HL-60 (cell line): Measurements from ENCODE around the gene SCAI.
"Not testable (repeated sequence)": the region's sequence is repeated elsewhere in the genome, so short reads cannot be mapped to it uniquely, and the experiment has no call there.

Source experiments
- DNase-seq, 2 experiments: peaks; one replicate each; pipeline ENCODE4 v3.0.0-alpha.2; 2010 to 2020; ENCODE audit warnings: low read depth in 1 of 2, low spot score in 1 of 2
- H3K27ac ChIP-seq: fragments of 250-450 bp; sonication (Bioruptor Pico); replicated peaks from 2 replicates; pipeline ENCODE4 v1.5.1; 2020; ENCODE audit warnings: mild to moderate bottlenecking, moderate library complexity
- H3K27me3 ChIP-seq: fragments of 250-450 bp; sonication (Bioruptor Pico); 2 replicates; pipeline ENCODE4 v1.5.1; 2021; ENCODE audit warnings: mild to moderate bottlenecking, moderate library complexity; ENCODE audit not compliant: insufficient read depth, poor library complexity, severe bottlenecking
- H3K4me3 ChIP-seq: replicated peaks from 2 replicates; pipeline ENCODE4 v1.5.1; 2011; ENCODE audit warnings: mild to moderate bottlenecking, control low read depth, low read length; ENCODE audit not compliant: insufficient read depth
- GABPA ChIP-seq: IDR thresholded peaks from 2 replicates; pipeline ENCODE4 v1.6.1; 2012; ENCODE audit warnings: low read depth
- POLR2AphosphoS5 ChIP-seq: IDR thresholded peaks from 2 replicates; pipeline ENCODE4 v1.6.1; 2012; ENCODE audit warnings: low read depth
- SPI1 ChIP-seq: IDR thresholded peaks from 2 replicates; pipeline ENCODE4 v1.6.1; 2012; ENCODE audit warnings: low read depth, mild to moderate bottlenecking, borderline replicate concordance
- TF ChIP-seq, protein P1 (sequence below): IDR thresholded peaks from 2 replicates; pipeline ENCODE4 v1.6.1; 2012; ENCODE audit warnings: low read depth; ENCODE audit not compliant: insufficient replicate concordance
- TF ChIP-seq, protein P2 (sequence below): IDR thresholded peaks from one replicate; pipeline ENCODE4 v1.5.1; 2011; ENCODE audit warnings: low read length, control low read depth, inconsistent platforms; ENCODE audit not compliant: insufficient read depth

Gene SCAI

DNA sequence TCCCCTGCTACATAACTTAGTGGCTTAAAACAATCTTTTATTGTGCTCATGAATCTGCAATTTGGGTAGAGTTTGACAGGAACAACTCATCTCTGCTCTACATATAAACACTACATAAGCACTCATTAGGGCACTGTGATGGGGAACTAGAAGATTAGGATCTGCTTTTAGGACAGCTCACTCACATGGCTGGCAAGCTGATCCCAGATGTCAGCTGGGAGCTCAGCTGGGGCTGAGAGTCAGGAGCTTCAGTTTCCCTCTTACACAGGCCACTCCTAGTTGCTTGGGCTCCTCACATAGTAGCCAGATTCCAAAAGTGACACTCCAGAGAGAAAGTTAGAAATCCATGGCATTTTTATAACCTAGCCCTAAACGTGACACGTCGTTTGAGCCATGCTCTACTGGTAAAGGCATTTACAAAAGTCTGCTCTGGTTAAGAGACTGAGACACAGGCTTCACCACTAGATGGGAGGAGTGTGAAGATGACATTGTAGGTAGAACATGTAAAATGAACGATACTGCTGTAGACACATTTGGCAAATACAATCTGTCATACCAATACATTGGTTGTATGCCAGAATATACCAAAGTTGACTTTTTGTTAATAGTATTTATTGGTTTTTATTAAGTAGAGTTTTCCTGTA is 23.6 kb downstream of the SCAI start:
- Histone ChIP-seq H3K4me3 (no peak overlapping the region), H3K27ac (no peak overlapping the region), H3K27me3 (no peaks in the 10 kb centered on the region)
- TF ChIP-seq, protein P1, sequence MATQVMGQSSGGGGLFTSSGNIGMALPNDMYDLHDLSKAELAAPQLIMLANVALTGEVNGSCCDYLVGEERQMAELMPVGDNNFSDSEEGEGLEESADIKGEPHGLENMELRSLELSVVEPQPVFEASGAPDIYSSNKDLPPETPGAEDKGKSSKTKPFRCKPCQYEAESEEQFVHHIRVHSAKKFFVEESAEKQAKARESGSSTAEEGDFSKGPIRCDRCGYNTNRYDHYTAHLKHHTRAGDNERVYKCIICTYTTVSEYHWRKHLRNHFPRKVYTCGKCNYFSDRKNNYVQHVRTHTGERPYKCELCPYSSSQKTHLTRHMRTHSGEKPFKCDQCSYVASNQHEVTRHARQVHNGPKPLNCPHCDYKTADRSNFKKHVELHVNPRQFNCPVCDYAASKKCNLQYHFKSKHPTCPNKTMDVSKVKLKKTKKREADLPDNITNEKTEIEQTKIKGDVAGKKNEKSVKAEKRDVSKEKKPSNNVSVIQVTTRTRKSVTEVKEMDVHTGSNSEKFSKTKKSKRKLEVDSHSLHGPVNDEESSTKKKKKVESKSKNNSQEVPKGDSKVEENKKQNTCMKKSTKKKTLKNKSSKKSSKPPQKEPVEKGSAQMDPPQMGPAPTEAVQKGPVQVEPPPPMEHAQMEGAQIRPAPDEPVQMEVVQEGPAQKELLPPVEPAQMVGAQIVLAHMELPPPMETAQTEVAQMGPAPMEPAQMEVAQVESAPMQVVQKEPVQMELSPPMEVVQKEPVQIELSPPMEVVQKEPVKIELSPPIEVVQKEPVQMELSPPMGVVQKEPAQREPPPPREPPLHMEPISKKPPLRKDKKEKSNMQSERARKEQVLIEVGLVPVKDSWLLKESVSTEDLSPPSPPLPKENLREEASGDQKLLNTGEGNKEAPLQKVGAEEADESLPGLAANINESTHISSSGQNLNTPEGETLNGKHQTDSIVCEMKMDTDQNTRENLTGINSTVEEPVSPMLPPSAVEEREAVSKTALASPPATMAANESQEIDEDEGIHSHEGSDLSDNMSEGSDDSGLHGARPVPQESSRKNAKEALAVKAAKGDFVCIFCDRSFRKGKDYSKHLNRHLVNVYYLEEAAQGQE: no peak
- TF ChIP-seq, protein P2, sequence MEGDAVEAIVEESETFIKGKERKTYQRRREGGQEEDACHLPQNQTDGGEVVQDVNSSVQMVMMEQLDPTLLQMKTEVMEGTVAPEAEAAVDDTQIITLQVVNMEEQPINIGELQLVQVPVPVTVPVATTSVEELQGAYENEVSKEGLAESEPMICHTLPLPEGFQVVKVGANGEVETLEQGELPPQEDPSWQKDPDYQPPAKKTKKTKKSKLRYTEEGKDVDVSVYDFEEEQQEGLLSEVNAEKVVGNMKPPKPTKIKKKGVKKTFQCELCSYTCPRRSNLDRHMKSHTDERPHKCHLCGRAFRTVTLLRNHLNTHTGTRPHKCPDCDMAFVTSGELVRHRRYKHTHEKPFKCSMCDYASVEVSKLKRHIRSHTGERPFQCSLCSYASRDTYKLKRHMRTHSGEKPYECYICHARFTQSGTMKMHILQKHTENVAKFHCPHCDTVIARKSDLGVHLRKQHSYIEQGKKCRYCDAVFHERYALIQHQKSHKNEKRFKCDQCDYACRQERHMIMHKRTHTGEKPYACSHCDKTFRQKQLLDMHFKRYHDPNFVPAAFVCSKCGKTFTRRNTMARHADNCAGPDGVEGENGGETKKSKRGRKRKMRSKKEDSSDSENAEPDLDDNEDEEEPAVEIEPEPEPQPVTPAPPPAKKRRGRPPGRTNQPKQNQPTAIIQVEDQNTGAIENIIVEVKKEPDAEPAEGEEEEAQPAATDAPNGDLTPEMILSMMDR: no peak
- TF ChIP-seq POLR2AphosphoS5 (no peak), GABPA (no peak), SPI1 (no peak)
- no peak for DNase-seq

DNA sequence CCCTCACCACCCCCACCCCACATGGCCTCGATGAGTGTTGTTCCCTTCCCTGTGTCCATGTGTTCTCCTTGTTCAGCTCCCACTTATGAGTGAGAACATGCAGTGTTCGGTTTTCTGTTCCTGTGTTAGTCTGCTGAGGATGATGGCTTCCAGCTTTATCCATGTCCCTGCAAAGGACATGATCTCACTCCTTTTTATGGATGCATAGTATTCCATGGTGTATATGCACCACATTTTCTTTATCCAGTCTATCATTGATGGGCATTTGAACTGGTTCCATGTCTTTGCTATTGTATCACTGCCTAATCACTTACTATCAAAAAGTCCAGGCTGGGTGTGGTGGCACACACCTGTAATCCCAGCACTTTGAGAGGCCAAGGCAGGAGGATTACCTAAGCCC is 24.6 kb downstream of the SCAI start:
- H3K4me3 ChIP-seq, DNase-seq, H3K27me3 ChIP-seq, H3K27ac ChIP-seq: not testable (repeated sequence)

DNA sequence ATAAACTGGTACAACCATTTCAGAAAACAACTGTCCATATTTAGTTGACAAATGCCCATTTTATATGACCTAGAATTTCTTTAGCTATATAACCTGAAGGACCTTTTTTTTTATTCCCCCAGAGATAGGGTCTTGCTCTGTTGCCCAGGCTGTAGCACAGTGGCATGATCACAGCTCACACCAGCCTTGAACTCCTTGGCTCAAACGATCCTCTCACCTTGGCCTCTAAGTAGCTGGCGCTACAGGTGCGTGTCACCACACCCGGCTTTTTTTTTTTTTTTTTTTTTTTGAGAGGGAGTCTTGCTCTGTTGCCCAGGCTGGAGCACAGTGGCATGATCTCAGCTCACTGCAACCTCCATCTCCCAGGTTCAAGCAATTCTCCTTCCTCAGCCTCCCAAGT is 28.8 kb downstream of the SCAI start:
- not testable (repeated sequence) for H3K4me3 ChIP-seq, DNase-seq, H3K27me3 ChIP-seq, H3K27ac ChIP-seq

DNA sequence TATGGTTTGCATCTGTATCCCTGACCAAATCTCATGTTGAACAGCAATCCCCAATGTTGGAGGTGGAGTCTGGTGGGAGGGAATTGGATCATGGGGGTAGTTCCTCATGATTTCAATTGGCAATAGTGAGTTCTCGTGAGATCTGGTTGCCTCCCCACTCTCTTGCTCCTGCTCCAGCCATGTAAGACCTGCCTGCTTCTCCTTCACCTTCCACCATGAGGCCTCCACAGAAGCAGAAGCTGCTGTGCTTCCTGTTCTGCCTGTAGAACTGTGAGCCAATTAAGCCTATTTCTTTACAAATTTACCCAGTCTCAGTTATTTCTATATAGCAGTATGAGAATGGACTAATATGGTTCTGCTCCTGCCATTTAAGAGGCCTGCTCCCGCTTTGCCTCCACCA is 32.9 kb downstream of the SCAI start:
- Histone ChIP-seq H3K27ac (peak overlapping the region; percentile 27; the same call in 1 of the 2 replicates), H3K27me3 (no peaks in the 10 kb centered on the region), H3K4me3 (no peak overlapping the region)
- peak; percentile 11 to 55 for DNase-seq
- no peak for TF ChIP-seq POLR2AphosphoS5
- TF ChIP-seq, protein P2: no peak
- TF ChIP-seq, protein P1: no peak
- no peak for TF ChIP-seq GABPA
- no peak; the same call in 1 of the 2 replicates for TF ChIP-seq SPI1

DNA sequence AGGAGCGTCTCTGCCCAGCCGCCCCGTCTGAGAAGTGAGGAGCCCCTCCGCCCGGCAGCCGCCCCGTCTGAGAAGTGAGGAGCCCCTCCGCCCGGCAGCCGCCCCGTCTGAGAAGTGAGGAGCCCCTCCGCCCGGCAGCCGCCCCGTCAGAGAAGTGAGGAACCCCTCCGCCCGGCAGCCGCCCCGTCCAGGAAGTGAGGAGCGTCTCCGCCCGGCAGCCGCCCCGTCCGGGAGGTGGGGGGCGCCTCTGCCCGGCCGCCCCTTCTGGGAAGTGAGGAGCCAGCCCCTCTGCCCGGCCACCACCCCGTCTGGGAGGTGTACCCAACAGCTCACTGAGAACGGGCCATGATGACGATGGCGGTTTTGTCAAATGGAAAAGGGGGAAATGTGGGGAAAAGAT is 34.8 kb downstream of the SCAI start:
- H3K27ac ChIP-seq, H3K27me3 ChIP-seq, H3K4me3 ChIP-seq, DNase-seq: not testable (repeated sequence)
